ENCODE results near the gene SLC25A30. TPM values are rescaled to one million over a fixed set of nuclear protein-coding genes. Genes with fewer than 3 reads are reported as not detected.

The SLC25A30 gene
- total and polyA plus RNA-seq, 2 experiments from 2014 or later = 4.5 to 10.2 TPM

DNA sequence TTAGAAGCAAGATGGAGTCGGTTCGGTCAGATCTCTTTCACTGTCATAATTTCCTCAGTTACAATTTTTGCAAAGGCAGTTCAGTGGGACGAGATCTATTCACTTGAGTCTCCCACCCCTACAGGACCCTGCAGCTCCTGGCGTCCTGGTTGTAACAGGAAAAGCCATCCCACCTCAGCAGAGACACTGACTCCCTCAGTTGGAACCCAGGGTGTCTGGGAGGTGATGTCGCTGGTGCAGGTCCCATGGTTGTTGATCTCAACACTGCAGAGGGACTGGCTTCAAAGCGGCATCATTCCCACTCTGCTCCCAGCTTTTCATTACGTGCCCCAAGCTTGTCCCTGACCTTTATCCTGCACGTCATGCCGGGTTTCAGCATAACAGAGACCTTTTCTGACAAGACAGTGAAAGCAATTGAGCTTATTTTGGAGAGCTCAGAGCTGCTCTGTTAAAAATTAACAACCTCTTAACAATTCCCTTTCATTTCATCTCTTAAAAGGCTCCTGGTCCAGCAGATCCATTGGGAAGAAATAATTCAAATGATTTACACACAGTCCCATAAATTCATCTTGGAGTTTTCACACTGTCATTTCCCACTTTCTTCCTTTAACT is 29.0 kb upstream of the SLC25A30 start:
- Histone ChIP-seq H3K4me1 (ENCODE audit: insufficient read depth) (no peaks in the 10 kb centered on the region), H3F3A (ENCODE audit: insufficient read depth) (no peaks in the 10 kb centered on the region), H3K27me3 (replicated peaks; ENCODE audit: insufficient read depth) (no peaks in the 10 kb centered on the region), H3K4me3 (no peak overlapping the region), H2AFZ (peak overlapping the region; percentile 44; the same call in 1 of the 2 replicates), H4K20me1 (ENCODE audit: insufficient read depth) (no peaks in the 10 kb centered on the region), H3K9ac (no peak overlapping the region), H3K36me3 (ENCODE audit: low read depth) (no peaks in the 10 kb centered on the region), H3K79me2 (ENCODE audit: insufficient read depth) (no peaks in the 10 kb centered on the region), H3K4me2 (ENCODE audit: unreplicated experiment) (no peak overlapping the region), H3K9me2 (ENCODE audit: insufficient read depth) (no peaks in the 10 kb centered on the region), H3K9me3 (ENCODE audit: low read depth) (no peaks in the 10 kb centered on the region), H3K27ac (no peak overlapping the region)
- no peak for TF ChIP-seq EZH2phosphoT487 (IDR thresholded peaks at IDR 0.05; ENCODE audit: insufficient read depth, low read depth)
- no peak for TF ChIP-seq EZH2 (IDR thresholded peaks at IDR 0.05; ENCODE audit: insufficient read depth, poor library complexity, severe bottlenecking)
- 46 to 58% methylated on average over 9 of the region's 9 CpGs for WGBS, 2 experiments (ENCODE audit: low coverage in 1 of 2, low lambda C conversion rate in 2 of 2, missing lambda C conversion rate in 2 of 2)
- no peak for DNase-seq
- in situ Hi-C loops (cut with MboI) = no loop called here

DNA sequence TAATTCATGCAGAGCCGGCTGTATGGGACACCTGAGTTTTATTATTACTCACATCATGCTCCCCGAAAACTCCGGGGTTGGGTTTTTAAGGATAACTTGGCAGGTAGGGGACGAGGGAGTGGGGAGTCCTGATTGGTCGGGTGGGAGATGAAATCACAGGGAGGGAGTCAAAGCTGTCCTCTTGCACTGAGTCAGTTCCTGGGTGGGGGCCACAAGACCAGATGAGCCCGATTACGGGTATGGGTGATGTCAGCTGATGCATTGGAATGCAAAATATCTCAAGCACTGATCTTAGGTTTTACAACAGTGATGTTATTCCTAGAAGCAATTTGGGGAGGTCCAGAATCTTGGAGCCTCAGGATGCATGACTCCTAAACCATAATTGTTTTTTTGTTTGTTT is 28.0 kb upstream of the SLC25A30 start:
- no peak for TF ChIP-seq EZH2 (IDR thresholded peaks at IDR 0.05; ENCODE audit: insufficient read depth, poor library complexity, severe bottlenecking)
- no peak for TF ChIP-seq EZH2phosphoT487 (IDR thresholded peaks at IDR 0.05; ENCODE audit: insufficient read depth, low read depth)
- Histone ChIP-seq H3K27ac (no peak overlapping the region), H3K4me1 (ENCODE audit: insufficient read depth) (no peaks in the 10 kb centered on the region), H2AFZ (no peak overlapping the region), H3K9me2 (ENCODE audit: insufficient read depth) (no peaks in the 10 kb centered on the region), H3K9ac (no peak overlapping the region), H3K79me2 (ENCODE audit: insufficient read depth) (no peaks in the 10 kb centered on the region), H3K4me2 (ENCODE audit: unreplicated experiment) (no peak overlapping the region), H3K4me3 (no peak overlapping the region), H3F3A (ENCODE audit: insufficient read depth) (peaks cover 8% of the 10 kb centered on the region; the same call in 1 of the 2 replicates), H3K9me3 (ENCODE audit: low read depth) (no peaks in the 10 kb centered on the region), H4K20me1 (ENCODE audit: insufficient read depth) (no peaks in the 10 kb centered on the region), H3K36me3 (ENCODE audit: low read depth) (no peaks in the 10 kb centered on the region), H3K27me3 (replicated peaks; ENCODE audit: insufficient read depth) (no peaks in the 10 kb centered on the region)
- in situ Hi-C loops (cut with MboI) = no loop called here
- 48 to 51% methylated on average over 7 of the region's 7 CpGs for WGBS, 2 experiments (ENCODE audit: low coverage in 1 of 2, low lambda C conversion rate in 2 of 2, missing lambda C conversion rate in 2 of 2)
- DNase-seq = peak; percentile 69

DNA sequence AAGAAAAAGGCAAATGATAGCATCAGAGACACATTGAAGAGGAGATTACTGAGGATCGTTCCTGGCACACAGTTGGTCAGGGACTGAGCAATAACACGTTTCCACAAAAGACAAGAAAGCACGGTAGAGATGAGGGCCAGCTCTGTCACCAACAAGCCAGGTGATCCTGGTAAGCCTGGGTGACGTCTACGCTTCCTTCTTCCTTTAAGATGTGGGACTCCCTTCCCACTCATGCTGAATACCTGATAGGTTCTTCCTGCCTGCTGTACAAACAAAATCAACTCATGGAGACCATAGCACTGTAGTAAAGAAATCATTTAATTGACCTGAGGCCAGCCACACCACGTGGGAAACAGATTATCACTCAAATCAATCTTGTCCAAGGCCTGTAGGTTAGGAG is 26.9 kb upstream of the SLC25A30 start:
- Histone ChIP-seq H3F3A (ENCODE audit: insufficient read depth) (peaks cover 16% of the 10 kb centered on the region), H4K20me1 (ENCODE audit: insufficient read depth) (no peaks in the 10 kb centered on the region), H3K27ac (no peak overlapping the region), H3K9ac (no peak overlapping the region), H3K4me3 (no peak overlapping the region), H3K4me1 (ENCODE audit: insufficient read depth) (peaks cover 6% of the 10 kb centered on the region; the same call in 1 of the 2 replicates), H3K9me2 (ENCODE audit: insufficient read depth) (no peaks in the 10 kb centered on the region), H3K27me3 (replicated peaks; ENCODE audit: insufficient read depth) (no peaks in the 10 kb centered on the region), H3K79me2 (ENCODE audit: insufficient read depth) (no peaks in the 10 kb centered on the region), H3K36me3 (ENCODE audit: low read depth) (no peaks in the 10 kb centered on the region), H3K9me3 (ENCODE audit: low read depth) (no peaks in the 10 kb centered on the region), H2AFZ (no peak overlapping the region), H3K4me2 (ENCODE audit: unreplicated experiment) (no peak overlapping the region)
- no peak for DNase-seq
- 59 to 63% methylated on average over 6 of the region's 6 CpGs for WGBS, 2 experiments (ENCODE audit: low coverage in 1 of 2, low lambda C conversion rate in 2 of 2, missing lambda C conversion rate in 2 of 2)
- in situ Hi-C loops (cut with MboI) = no loop called here
- TF ChIP-seq EZH2 (IDR thresholded peaks at IDR 0.05; ENCODE audit: insufficient read depth, poor library complexity, severe bottlenecking) = no peak
- no peak for TF ChIP-seq EZH2phosphoT487 (IDR thresholded peaks at IDR 0.05; ENCODE audit: insufficient read depth, low read depth)

DNA sequence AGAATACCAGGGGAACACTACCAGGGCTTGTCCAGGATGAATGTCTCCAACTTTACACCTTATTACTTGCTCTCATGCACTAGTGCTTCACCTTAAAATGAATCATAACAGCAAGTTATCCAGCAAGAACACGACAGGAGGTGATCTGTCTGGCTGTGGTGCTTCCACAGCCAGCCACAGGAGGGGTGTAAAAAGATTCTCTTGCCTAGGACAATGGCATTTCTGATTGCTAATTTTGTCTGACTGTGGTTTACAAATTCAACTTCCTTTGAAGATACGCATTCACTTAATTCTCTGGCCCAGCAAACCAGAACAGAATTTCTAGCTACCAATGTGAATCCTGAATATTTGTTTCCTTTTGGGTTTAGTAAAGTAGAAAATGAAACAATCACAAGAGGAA is 23.5 kb upstream of the SLC25A30 start:
- 37 to 48% methylated on average over 2 of the region's 2 CpGs for WGBS, 2 experiments (ENCODE audit: low coverage in 1 of 2, low lambda C conversion rate in 2 of 2, missing lambda C conversion rate in 2 of 2)
- no peaks in the 10 kb centered on the region for H3K36me3 ChIP-seq (ENCODE audit: low read depth)
- no peaks in the 10 kb centered on the region for H4K20me1 ChIP-seq (ENCODE audit: insufficient read depth)
- H2AFZ ChIP-seq = 0 out of 2 replicates have a peak overlapping the region, but pooled peaks have one; percentile 30
- no peak for TF ChIP-seq EZH2 (IDR thresholded peaks at IDR 0.05; ENCODE audit: insufficient read depth, poor library complexity, severe bottlenecking)
- TF ChIP-seq EZH2phosphoT487 (IDR thresholded peaks at IDR 0.05; ENCODE audit: insufficient read depth, low read depth) = no peak
- in situ Hi-C loops (cut with MboI) = no loop called here
- no peak overlapping the region for H3K9ac ChIP-seq
- DNase-seq = peak; percentile 33
- no peak overlapping the region for H3K4me3 ChIP-seq
- H3K4me1 ChIP-seq (ENCODE audit: insufficient read depth) = peaks cover 6% of the 10 kb centered on the region; the same call in 1 of the 2 replicates
- no peaks in the 10 kb centered on the region for H3K79me2 ChIP-seq (ENCODE audit: insufficient read depth)
- H3F3A ChIP-seq (ENCODE audit: insufficient read depth) = peaks cover 17% of the 10 kb centered on the region
- H3K9me3 ChIP-seq (ENCODE audit: low read depth) = no peaks in the 10 kb centered on the region
- H3K27ac ChIP-seq = no peak overlapping the region
- no peaks in the 10 kb centered on the region for H3K9me2 ChIP-seq (ENCODE audit: insufficient read depth)
- peak overlapping the region; percentile 10 for H3K4me2 ChIP-seq (ENCODE audit: unreplicated experiment)
- H3K27me3 ChIP-seq (replicated peaks; ENCODE audit: insufficient read depth) = no peaks in the 10 kb centered on the region

All from GM23248 (cell line).